H1 (cell line): ENCODE results near the gene PDGFA.

ENCODE experiments used
- BCL11A ChIP-seq, 2 experiments: IDR thresholded peaks; one replicate each; pipeline ENCODE4 v1.6.1; 2011; ENCODE audit warnings: low read depth in 2 of 2, low read length in 2 of 2, mild to moderate bottlenecking in 2 of 2
- EP300 ChIP-seq, 2 experiments: IDR thresholded peaks; 1 replicate in 1 of 2; 2 replicates in 1 of 2; pipeline ENCODE4 v1.6.1; 2011 to 2012; ENCODE audit warnings: low read depth in 2 of 2, low read length in 2 of 2, mild to moderate bottlenecking in 2 of 2, borderline replicate concordance in 1 of 2, inconsistent platforms in 1 of 2, moderate library complexity in 1 of 2
- PHF8 ChIP-seq: fragments of 200-600 bp; sonication (generic); conservative IDR thresholded peaks from 2 replicates; pipeline ENCODE4 v1.7.1; 2012; ENCODE audit warnings: low read depth, mild to moderate bottlenecking, inconsistent platforms, low read length, moderate library complexity
- POLR2A ChIP-seq, 2 experiments: IDR thresholded peaks; 1 replicate in 1 of 2; 2 replicates in 1 of 2; pipeline ENCODE4 v1.6.1; 2011; ENCODE audit warnings: low read depth in 2 of 2, low read length in 2 of 2, mild to moderate bottlenecking in 2 of 2; ENCODE audit errors: control extremely low read depth in 1 of 2
- POLR2AphosphoS5 ChIP-seq: IDR thresholded peaks from 2 replicates; pipeline ENCODE4 v1.6.1; 2011; ENCODE audit warnings: low read depth, low read length
- RNF2 ChIP-seq: fragments of 200-900, 300-1000 bp; sonication (generic); IDR thresholded peaks from 2 replicates; pipeline ENCODE4 v1.7.1; 2016; ENCODE audit warnings: borderline replicate concordance, low read depth, mild to moderate bottlenecking, antibody characterized with exemption, low read length; ENCODE audit not compliant: poor library complexity, severe bottlenecking; ENCODE audit errors: missing control alignments
- SIN3A ChIP-seq, 2 experiments: IDR thresholded peaks in 1 of 2; conservative IDR thresholded peaks in 1 of 2; 2 replicates each; pipeline ENCODE4 v1.6.1; 2011 to 2012; ENCODE audit warnings: low read length in 2 of 2, improper control_type of control experiment in 1 of 2, low read depth in 1 of 2, mild to moderate bottlenecking in 1 of 2
- SUZ12 ChIP-seq: fragments of 200-600 bp; sonication (generic); IDR thresholded peaks from 2 replicates; pipeline ENCODE4 v1.6.1; 2012; ENCODE audit warnings: mild to moderate bottlenecking, inconsistent platforms, low read length, moderate library complexity, mixed read lengths
- TAF1 ChIP-seq: IDR thresholded peaks from 2 replicates; pipeline ENCODE4 v1.6.1; 2011; ENCODE audit warnings: mild to moderate bottlenecking, low read depth, low read length
- TCF12 ChIP-seq: IDR thresholded peaks from 2 replicates; pipeline ENCODE4 v1.6.1; 2011; ENCODE audit warnings: low read depth, mild to moderate bottlenecking, low read length
- YY1 ChIP-seq: IDR thresholded peaks from 2 replicates; pipeline ENCODE4 v1.6.1; 2011; ENCODE audit warnings: low read depth, mild to moderate bottlenecking, low read length
- TF ChIP-seq, protein P1 (sequence below), 3 experiments: IDR thresholded peaks; 1 replicate in 2 of 3; 2 replicates in 1 of 3; pipeline versions ENCODE4 v1.5.1 to v1.6.1; 2011; ENCODE audit warnings: low read length in 3 of 3, mild to moderate bottlenecking in 3 of 3, inconsistent platforms in 2 of 3, low read depth in 1 of 3, moderate library complexity in 1 of 3; ENCODE audit not compliant: insufficient read depth in 1 of 3; ENCODE audit errors: control extremely low read depth in 1 of 3
- TF ChIP-seq, protein P2 (sequence below): IDR thresholded peaks from 2 replicates; pipeline ENCODE4 v1.6.1; 2011; ENCODE audit warnings: low read length, improper control_type of control experiment

DNA sequence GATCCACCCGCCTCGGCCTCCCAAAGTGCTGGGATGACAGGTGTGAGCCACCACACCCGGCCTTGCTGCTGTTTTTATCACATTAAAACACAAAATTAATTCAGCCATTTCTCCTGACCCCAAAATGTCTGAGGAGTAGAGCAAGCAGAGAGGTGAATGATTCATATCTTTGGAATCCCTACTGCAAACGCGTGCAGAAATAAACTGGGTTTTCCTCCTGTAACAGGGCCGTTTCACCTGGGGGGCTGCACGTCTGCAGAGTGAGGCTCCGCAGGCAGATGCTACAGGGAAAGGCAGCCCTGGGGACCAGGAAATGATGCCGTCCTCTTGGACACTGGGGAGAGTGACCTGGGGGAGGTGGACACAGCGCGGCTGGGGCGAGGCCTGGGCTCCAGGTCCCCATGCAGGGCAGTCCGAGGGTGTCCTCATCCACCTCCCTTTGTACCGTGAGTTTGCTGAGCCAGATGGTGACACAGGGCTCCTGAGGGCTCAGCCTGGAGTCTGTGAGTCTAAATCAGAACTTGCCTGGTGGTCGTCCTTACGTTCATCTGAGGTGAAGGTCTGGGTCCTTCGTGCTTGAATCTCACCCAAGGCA lies 41.9 kb downstream of the PDGFA start:
- TF ChIP-seq TAF1 (no peak), POLR2AphosphoS5 (no peak), SUZ12 (no peak), POLR2A (IDR thresholded peaks at IDR 0.05; ENCODE audit: control extremely low read depth in 1 of 2, low read depth in 2 of 2, low read length in 2 of 2) (no peak), TCF12 (no peak), SIN3A (conservative IDR thresholded peaks at IDR 0.05 in 1 of 2, IDR thresholded peaks at IDR 0.05 in 1 of 2; ENCODE audit: low read depth in 1 of 2, low read length in 2 of 2) (no peak), YY1 (no peak), EP300 (IDR thresholded peaks at IDR 0.05; ENCODE audit: borderline replicate concordance in 1 of 2, low read depth in 2 of 2, low read length in 2 of 2) (no peak), BCL11A (IDR thresholded peaks at IDR 0.05; ENCODE audit: low read depth in 2 of 2, low read length in 2 of 2) (no peak), RNF2 (no peak), PHF8 (no peak)
- TF ChIP-seq, protein P1, sequence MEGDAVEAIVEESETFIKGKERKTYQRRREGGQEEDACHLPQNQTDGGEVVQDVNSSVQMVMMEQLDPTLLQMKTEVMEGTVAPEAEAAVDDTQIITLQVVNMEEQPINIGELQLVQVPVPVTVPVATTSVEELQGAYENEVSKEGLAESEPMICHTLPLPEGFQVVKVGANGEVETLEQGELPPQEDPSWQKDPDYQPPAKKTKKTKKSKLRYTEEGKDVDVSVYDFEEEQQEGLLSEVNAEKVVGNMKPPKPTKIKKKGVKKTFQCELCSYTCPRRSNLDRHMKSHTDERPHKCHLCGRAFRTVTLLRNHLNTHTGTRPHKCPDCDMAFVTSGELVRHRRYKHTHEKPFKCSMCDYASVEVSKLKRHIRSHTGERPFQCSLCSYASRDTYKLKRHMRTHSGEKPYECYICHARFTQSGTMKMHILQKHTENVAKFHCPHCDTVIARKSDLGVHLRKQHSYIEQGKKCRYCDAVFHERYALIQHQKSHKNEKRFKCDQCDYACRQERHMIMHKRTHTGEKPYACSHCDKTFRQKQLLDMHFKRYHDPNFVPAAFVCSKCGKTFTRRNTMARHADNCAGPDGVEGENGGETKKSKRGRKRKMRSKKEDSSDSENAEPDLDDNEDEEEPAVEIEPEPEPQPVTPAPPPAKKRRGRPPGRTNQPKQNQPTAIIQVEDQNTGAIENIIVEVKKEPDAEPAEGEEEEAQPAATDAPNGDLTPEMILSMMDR (IDR thresholded peaks at IDR 0.05; ENCODE audit: control extremely low read depth in 1 of 3, insufficient read depth in 1 of 3, low read depth in 1 of 3, low read length in 3 of 3) = no peak
- TF ChIP-seq, protein P2, sequence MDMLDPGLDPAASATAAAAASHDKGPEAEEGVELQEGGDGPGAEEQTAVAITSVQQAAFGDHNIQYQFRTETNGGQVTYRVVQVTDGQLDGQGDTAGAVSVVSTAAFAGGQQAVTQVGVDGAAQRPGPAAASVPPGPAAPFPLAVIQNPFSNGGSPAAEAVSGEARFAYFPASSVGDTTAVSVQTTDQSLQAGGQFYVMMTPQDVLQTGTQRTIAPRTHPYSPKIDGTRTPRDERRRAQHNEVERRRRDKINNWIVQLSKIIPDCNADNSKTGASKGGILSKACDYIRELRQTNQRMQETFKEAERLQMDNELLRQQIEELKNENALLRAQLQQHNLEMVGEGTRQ = no peak
